SK-N-MC (cell line): Measurements from ENCODE around the gene SF3B4.
A peak's percentile ranks its signal among the peaks of the same experiment; 100 is the strongest.

Experiments
- DNase-seq: peaks from one replicate; pipeline ENCODE4 v3.0.0-alpha.2; 2011; ENCODE audit warnings: low read depth, low spot score
- H3K27ac ChIP-seq: fragments of 200-600 bp; sonication (generic); 2 replicates; pipeline ENCODE4 v1.5.1; 2016; ENCODE audit warnings: mixed run types
- H3K36me3 ChIP-seq: fragments of 200-600 bp; sonication (generic); 2 replicates; pipeline ENCODE4 v1.6.1; 2017; ENCODE audit warnings: antibody characterized with exemption, low read length, mixed read lengths; ENCODE audit not compliant: insufficient read depth
- H3K4me3 ChIP-seq: fragments of 200-600 bp; sonication (generic); 2 replicates; pipeline ENCODE4 v1.5.1; 2016
- H3K9ac ChIP-seq: fragments of 200-600 bp; sonication (generic); 2 replicates; pipeline ENCODE4 v1.8.0; 2017; ENCODE audit warnings: mixed run types, mixed read lengths; ENCODE audit not compliant: insufficient read length
- H3K9me3 ChIP-seq: fragments of 200-600 bp; sonication (generic); 2 replicates; pipeline ENCODE4 v1.6.1; 2017; ENCODE audit warnings: low read depth, mild to moderate bottlenecking, antibody characterized with exemption, low read length, moderate library complexity, mixed read lengths
- EZH2 ChIP-seq: fragments of 200-600 bp; sonication (generic); IDR thresholded peaks from one replicate; pipeline ENCODE4 v1.6.1; 2017; ENCODE audit warnings: antibody characterized with exemption
- FOXP2 ChIP-seq: optimal IDR thresholded peaks from 2 replicates; pipeline ENCODE3; 2011; ENCODE audit warnings: mild to moderate bottlenecking, moderate library complexity; ENCODE audit not compliant: insufficient read depth; ENCODE audit errors: extremely low read length, control extremely low read depth
- POLR2AphosphoS5 ChIP-seq: IDR thresholded peaks from 2 replicates; pipeline ENCODE4 v1.6.1; 2012; ENCODE audit warnings: mild to moderate bottlenecking, low read depth, low read length, borderline replicate concordance

The SF3B4 gene

GRCh38 chr1:149915429-149916192 lies 12.0 kb downstream of the SF3B4 start:
- Histone ChIP-seq H3K9ac (no peak overlapping the region), H3K9me3 (no peaks in the 10 kb centered on the region), H3K4me3 (no peak overlapping the region), H3K36me3 (no peaks in the 10 kb centered on the region), H3K27ac (no peak overlapping the region)
- TF ChIP-seq FOXP2 (no peak), POLR2AphosphoS5 (no peak)
- no peak for DNase-seq

- H3K9me3 ChIP-seq, result no peaks in the 10 kb centered on the region
- TF ChIP-seq EZH2 (no peak), FOXP2 (no peak), POLR2AphosphoS5 (no peak)
- no peak overlapping the region for H3K4me3 ChIP-seq
- DNase-seq, result no peak
- no peak overlapping the region for H3K9ac ChIP-seq
- H3K36me3 ChIP-seq, result no peaks in the 10 kb centered on the region
- H3K27ac ChIP-seq, result no peak overlapping the region
Measured at GRCh38 chr1:149914545-149914944, 13.1 kb downstream of the SF3B4 start.

- Histone ChIP-seq H3K36me3 (peaks cover 4% of the 10 kb centered on the region; the same call in 1 of the 2 replicates), H3K9me3 (no peaks in the 10 kb centered on the region), H3K9ac (no peak overlapping the region), H3K27ac (no peak overlapping the region), H3K4me3 (no peak overlapping the region)
- DNase-seq, result no peak
- TF ChIP-seq POLR2AphosphoS5 (no peak), EZH2 (no peak), FOXP2 (no peak)
Measured at GRCh38 chr1:149906570-149907075, 21.0 kb downstream of the SF3B4 start.

- H3K4me3 ChIP-seq, result no peak overlapping the region
- no peak for DNase-seq
- H3K36me3 ChIP-seq, result peaks cover 4% of the 10 kb centered on the region; the same call in 1 of the 2 replicates
- no peak overlapping the region for H3K27ac ChIP-seq
- no peak overlapping the region for H3K9ac ChIP-seq
- H3K9me3 ChIP-seq, result no peaks in the 10 kb centered on the region
- TF ChIP-seq FOXP2, result no peak
- TF ChIP-seq POLR2AphosphoS5, result no peak
- TF ChIP-seq EZH2, result no peak
Measured at GRCh38 chr1:149903836-149904491, 23.6 kb downstream of the SF3B4 start.

- no peak for DNase-seq
- Histone ChIP-seq H3K9me3 (no peaks in the 10 kb centered on the region), H3K9ac (peak within 1 kb of the TSS; percentile 84), H3K4me3 (peak within 1 kb of the TSS; percentile 79), H3K27ac (peak within 1 kb of the TSS; percentile 6; the same call in 1 of the 2 replicates), H3K36me3 (no peaks in the 10 kb centered on the region)
- peak; percentile 68 for TF ChIP-seq FOXP2
- peak; percentile 61; the same call in 1 of the 2 replicates for TF ChIP-seq POLR2AphosphoS5
- no peak for TF ChIP-seq EZH2
Measured at GRCh38 chr1:149899460-149900284, 27.9 kb downstream of the SF3B4 start, which contains the start of gene BOLA1. Gene BOLA1 (plus strand): TSS chr1:149899568. CDS start chr1:149900060, 492 bp downstream.

- no peak overlapping the region for H3K9ac ChIP-seq
- no peaks in the 10 kb centered on the region for H3K36me3 ChIP-seq
- no peak for DNase-seq
- H3K27ac ChIP-seq, result no peak overlapping the region
- H3K9me3 ChIP-seq, result no peaks in the 10 kb centered on the region
- H3K4me3 ChIP-seq, result no peak overlapping the region
- TF ChIP-seq EZH2 (no peak), FOXP2 (no peak), POLR2AphosphoS5 (no peak)
Measured at GRCh38 chr1:149896575-149896974, 31.0 kb downstream of the SF3B4 start.

- no peak for TF ChIP-seq FOXP2
- no peak for TF ChIP-seq POLR2AphosphoS5
- no peak for TF ChIP-seq EZH2
- peak overlapping the region; percentile 84 for H3K9ac ChIP-seq
- H3K4me3 ChIP-seq, result peak overlapping the region; percentile 95
- no peak for DNase-seq
- H3K9me3 ChIP-seq, result no peaks in the 10 kb centered on the region
- H3K27ac ChIP-seq, result peak overlapping the region; percentile 100
- H3K36me3 ChIP-seq, result no peaks in the 10 kb centered on the region
Measured at GRCh38 chr1:149888999-149889289, 38.7 kb downstream of the SF3B4 start.

- peak overlapping the region; percentile 100 for H3K27ac ChIP-seq
- peak overlapping the region; percentile 84 for H3K9ac ChIP-seq
- no peak for TF ChIP-seq FOXP2
- peak; percentile 56 for TF ChIP-seq POLR2AphosphoS5
- no peak for TF ChIP-seq EZH2
- peak overlapping the region; percentile 95 for H3K4me3 ChIP-seq
- DNase-seq, result no peak
- H3K36me3 ChIP-seq, result no peaks in the 10 kb centered on the region
- H3K9me3 ChIP-seq, result no peaks in the 10 kb centered on the region
Measured at GRCh38 chr1:149888247-149888998, 39.2 kb downstream of the SF3B4 start.
